ENCODE measurements around the gene MLNR.
A peak's percentile ranks its signal among the peaks of the same experiment; 100 is the strongest.

Gene MLNR

GRCh38 chr13:49226613-49227012, 6.5 kb downstream of the MLNR start:
- DNase-seq, result no peak

DNA sequence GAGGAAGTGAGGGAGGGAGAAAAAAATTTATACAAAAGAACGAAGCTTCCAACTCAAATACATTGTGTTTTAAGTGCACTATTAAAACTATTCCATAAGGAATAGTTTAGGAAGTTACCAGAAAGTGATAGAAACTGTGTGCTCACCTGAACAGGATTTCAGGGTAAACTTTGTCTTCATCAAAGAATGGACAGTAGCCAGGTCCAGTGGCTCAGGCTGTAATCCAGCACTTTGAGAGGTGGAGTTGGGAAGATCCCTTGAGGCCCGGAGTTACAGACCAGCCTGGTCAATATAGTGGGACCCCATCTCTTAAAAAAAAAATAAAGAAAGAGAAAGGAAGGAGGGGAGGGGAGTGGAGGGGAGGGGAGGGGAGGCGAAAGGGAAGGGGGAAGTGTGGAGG, 14.6 kb downstream of the MLNR start:
- DNase-seq, result no peak

DNA sequence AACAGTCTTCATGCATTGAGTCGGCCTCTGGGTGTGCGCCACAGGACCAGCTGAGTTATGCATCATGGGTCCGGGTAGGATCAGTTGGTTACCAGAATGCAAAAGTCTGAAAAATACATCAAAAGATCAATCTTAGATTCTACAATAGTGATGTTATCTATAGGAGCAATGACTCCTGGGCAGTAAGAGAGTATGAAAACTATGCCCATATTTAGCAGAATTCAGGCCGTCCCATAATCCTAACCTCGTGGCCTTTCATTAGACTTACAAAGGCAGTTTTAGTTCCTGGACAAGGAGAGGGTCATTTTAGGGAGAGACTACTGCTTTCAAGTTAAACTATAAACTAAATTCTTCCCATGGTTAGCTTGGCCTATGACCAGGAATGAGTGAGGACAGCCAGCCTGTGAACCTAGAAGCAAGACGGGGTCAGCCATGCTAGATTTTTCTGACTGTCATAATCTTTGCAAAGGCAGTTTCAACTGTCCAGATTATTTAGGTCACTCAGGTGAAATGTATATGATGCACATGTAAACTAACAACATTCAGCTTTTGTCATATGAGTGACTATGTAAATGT, 15.8 kb downstream of the MLNR start:
- no peak for DNase-seq

DNA sequence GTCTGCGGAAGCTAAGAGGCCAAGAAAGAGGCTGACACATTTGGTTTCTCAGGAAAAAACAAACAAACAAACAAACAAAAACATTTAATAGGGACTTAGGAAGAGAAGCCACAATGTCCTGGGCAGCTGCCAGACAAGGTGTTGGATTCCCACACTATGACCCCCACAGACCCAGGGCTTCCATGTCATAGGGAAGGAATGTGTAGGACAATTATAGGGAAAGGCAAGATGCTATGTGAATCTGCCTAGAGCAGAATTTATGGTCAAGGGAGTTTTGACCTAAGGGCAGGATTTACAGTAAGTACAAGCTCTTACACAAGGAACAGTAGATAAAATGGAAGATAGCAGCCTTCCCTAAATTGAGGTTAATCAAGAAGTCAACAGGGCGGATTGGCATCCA, 18.5 kb downstream of the MLNR start:
- DNase-seq, result no peak

GRCh38 chr13:49240017-49240416, 19.9 kb downstream of the MLNR start:
- DNase-seq, result no peak

- no peak for DNase-seq
These were observed 21.2 kb downstream of the MLNR start for GRCh38 chr13:49241296-49241695.

GRCh38 chr13:49245101-49245500, 25.0 kb downstream of the MLNR start:
- no peak for DNase-seq

GRCh38 chr13:49246850-49247642, 26.9 kb downstream of the MLNR start:
- no peak for DNase-seq

DNA sequence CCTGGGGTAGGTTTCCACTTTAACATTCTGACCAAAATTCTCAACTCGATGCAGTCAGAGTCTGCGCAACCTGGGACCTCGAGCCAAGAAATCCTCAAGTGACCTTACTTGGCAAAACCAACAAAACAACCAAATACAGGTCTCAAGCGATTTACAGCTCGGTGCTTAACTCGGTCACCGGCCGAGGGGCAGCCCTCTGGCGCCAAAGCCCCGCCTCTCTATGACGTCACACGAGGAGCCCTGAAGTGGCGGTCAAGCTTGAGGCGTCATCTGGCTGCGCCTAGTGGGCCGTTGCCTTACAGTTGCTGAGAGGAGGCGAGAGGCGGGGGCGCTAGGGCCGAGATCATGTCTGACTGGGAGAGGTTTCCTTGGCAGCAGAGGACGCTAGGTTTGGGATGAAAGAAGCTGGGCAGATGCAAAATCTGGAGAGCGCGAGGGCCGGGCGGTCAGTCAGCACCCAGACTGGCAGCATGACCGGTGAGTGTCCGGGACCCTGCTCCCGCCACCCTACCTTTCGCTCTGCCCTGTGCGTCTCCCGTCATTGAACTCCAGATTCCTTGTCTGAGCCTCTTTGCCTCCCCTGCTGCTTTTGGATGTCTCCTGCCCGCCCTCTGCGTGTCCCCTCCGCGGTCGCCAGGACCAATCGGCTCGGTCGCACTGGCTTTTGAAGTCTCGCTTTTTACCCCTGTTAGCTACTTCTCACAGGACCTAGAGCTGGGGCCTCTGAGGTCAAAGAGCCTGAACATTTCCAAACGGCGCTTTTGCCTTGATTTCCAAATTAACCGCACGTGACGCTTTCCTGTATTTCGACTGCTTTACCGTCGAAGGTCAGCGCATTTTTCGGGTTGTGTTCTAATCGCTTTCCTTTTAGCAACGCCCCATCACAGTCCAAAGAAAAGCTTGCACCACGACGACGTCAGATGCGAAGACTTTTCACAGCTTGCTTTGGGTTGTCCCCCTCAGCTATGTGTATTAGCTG, 27.8 kb downstream of the MLNR start, which contains the start of gene CDADC1:
Gene CDADC1 (plus strand): TSS at position 283 of the 979 bp plus-strand sequence. CDS start 113 bp downstream, at position 396.
- DNase-seq, result peak; percentile 97

DNA sequence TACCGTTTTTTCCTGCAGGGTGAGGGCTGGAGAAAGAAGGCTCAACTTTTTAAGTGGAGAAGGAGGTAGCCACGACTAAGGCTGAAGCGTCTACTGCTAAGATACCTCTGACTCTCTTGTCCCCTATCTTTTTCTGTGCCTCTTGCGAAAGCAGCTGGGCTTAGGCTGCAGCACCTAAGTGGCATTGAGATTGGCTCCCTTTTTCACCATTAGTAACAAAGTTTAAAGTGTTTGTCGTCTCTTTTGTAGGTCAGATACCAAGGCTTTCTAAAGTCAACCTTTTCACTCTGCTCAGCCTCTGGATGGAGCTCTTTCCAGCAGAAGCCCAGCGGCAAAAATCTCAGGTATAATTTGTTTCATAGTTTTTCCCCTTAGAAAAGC, 28.5 kb downstream of the MLNR start:
- DNase-seq, result no peak

DNA sequence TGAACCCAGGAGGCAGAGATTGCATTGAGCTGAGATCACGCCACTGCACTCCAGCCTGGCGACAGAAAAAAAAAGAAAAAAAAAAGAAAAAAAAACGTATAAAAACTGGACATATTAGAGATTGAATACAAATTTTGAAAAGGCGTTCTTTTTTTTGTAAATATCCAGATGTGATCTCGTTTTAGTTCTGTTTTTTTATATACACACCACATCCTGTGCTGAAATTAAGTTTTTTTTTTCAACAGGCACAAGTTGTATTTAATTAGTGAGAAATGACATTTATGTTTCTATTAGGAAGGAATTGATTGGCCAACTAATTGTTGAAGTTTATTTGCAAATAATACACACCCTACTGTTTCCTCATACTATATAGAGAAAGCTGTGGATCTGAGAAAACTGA, 31.2 kb downstream of the MLNR start:
- no peak for DNase-seq

GRCh38 chr13:49253310-49253709, 33.2 kb downstream of the MLNR start:
- DNase-seq, result no peak

DNA sequence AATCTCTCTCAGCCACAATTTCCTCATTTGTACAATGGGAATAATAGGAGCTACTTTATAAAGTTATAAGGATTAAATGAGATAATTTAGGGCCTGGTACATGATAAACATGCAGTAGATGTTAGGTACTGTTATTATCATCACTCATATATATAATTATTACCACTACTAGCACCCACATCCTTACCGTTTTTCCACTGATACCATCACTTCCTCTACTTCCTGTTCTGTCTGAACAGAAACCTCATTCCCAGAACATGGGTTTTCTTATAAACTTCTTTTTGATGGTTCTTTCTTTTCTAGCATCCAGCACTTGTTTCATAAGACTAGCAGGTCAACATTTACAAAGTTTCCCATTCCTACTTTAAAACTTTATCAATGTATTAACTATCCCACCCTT, 33.9 kb downstream of the MLNR start:
- DNase-seq, result no peak

DNA sequence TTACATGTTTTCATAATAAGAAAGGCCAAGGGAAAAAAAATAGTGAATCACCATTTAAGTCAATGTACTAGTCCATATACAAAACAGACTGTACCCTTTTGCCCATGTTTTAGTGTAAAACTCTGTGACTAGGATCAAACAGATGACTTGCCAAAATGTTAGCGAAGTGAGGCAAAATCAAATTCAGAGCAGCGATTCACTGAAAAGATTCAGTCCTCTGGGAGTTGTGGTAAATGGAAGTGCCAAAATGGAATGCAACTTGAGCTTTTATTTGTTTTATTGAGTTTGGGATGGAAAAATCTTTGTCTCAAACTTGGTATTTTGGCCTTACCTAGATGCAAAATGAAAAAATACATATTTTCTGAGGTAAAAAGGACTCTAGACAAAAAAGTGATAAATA, 36.7 kb downstream of the MLNR start:
- DNase-seq, result no peak

- no peak for DNase-seq
These were observed 38.1 kb downstream of the MLNR start for GRCh38 chr13:49258089-49258796.

- DNase-seq, result no peak
These were observed 39.4 kb downstream of the MLNR start for GRCh38 chr13:49259586-49259985.

DNA sequence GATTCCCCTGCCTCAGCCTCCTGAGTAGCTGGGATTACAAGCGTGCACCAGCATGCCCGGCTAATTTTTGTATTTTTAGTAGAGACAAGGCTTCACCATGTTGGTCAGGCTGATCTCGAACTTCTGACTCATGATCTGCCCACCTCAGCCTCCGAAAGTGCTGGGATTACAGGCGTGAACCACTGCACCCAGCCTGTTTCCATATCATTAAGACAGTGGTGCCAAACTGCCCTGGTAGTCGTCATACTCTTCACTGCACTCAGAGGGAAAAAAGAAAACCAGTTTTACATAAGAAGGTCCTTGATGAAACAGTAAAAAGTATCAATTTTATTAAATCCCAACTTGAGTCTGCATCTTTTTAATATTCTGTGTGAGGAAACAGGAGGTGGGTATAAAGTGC, 42.5 kb downstream of the MLNR start:
- DNase-seq, result no peak

GRCh38 chr13:49265822-49266221, 45.7 kb downstream of the MLNR start:
- no peak for DNase-seq

GRCh38 chr13:49271264-49271663, 51.1 kb downstream of the MLNR start:
- no peak for DNase-seq
